Measurements from ENCODE around the gene PITRM1. TPM values are rescaled to one million over a fixed set of nuclear protein-coding genes. Genes with fewer than 3 reads are reported as not detected.

Gene PITRM1
- total and polyA plus RNA-seq, 2 experiments from 2014 or later, result 79.7 to 94.4 TPM

GRCh38 chr10:3196482-3196881 is 23.9 kb upstream of the PITRM1 start:
- Histone ChIP-seq H3K27me3 (replicated peaks; ENCODE audit: insufficient read depth) (peaks cover 9% of the 10 kb centered on the region; the same call in 1 of the 2 replicates), H3K9me3 (ENCODE audit: low read depth) (no peaks in the 10 kb centered on the region), H3F3A (ENCODE audit: insufficient read depth) (peaks cover 7% of the 10 kb centered on the region; the same call in 1 of the 2 replicates), H3K9ac (no peak overlapping the region), H3K4me3 (no peak overlapping the region), H2AFZ (no peak overlapping the region), H4K20me1 (ENCODE audit: insufficient read depth) (no peaks in the 10 kb centered on the region), H3K9me2 (ENCODE audit: insufficient read depth) (no peaks in the 10 kb centered on the region), H3K79me2 (ENCODE audit: insufficient read depth) (no peaks in the 10 kb centered on the region), H3K4me1 (ENCODE audit: insufficient read depth) (peaks cover 13% of the 10 kb centered on the region), H3K36me3 (ENCODE audit: low read depth) (no peaks in the 10 kb centered on the region), H3K27ac (no peak overlapping the region), H3K4me2 (ENCODE audit: unreplicated experiment) (no peak overlapping the region)
- in situ Hi-C loops (cut with MboI), result no loop called here
- TF ChIP-seq EZH2phosphoT487 (IDR thresholded peaks at IDR 0.05; ENCODE audit: insufficient read depth, low read depth) (no peak), EZH2 (IDR thresholded peaks at IDR 0.05; ENCODE audit: insufficient read depth, poor library complexity, severe bottlenecking) (no peak)
- DNase-seq, result no peak
- WGBS, 2 experiments (ENCODE audit: low coverage in 1 of 2, low lambda C conversion rate in 2 of 2, missing lambda C conversion rate in 2 of 2), result 85 to 86% methylated on average over 10 of the region's 10 CpGs

GRCh38 chr10:3195726-3196125 is 23.1 kb upstream of the PITRM1 start:
- TF ChIP-seq EZH2phosphoT487 (IDR thresholded peaks at IDR 0.05; ENCODE audit: insufficient read depth, low read depth) (no peak), EZH2 (IDR thresholded peaks at IDR 0.05; ENCODE audit: insufficient read depth, poor library complexity, severe bottlenecking) (no peak)
- in situ Hi-C loops (cut with MboI), result no loop called here
- H4K20me1 ChIP-seq (ENCODE audit: insufficient read depth), result no peaks in the 10 kb centered on the region
- no peak overlapping the region for H3K9ac ChIP-seq
- H3K27me3 ChIP-seq (replicated peaks; ENCODE audit: insufficient read depth), result peaks cover 9% of the 10 kb centered on the region; the same call in 1 of the 2 replicates
- H3K36me3 ChIP-seq (ENCODE audit: low read depth), result no peaks in the 10 kb centered on the region
- no peak overlapping the region for H3K4me3 ChIP-seq
- no peaks in the 10 kb centered on the region for H3K9me3 ChIP-seq (ENCODE audit: low read depth)
- no peak overlapping the region for H3K4me2 ChIP-seq (ENCODE audit: unreplicated experiment)
- 97 to 99% methylated on average over 9 of the region's 9 CpGs for WGBS, 2 experiments (ENCODE audit: low coverage in 1 of 2, low lambda C conversion rate in 2 of 2, missing lambda C conversion rate in 2 of 2)
- H3K27ac ChIP-seq, result no peak overlapping the region
- H3K4me1 ChIP-seq (ENCODE audit: insufficient read depth), result peaks cover 13% of the 10 kb centered on the region
- H3K79me2 ChIP-seq (ENCODE audit: insufficient read depth), result no peaks in the 10 kb centered on the region
- peaks cover 7% of the 10 kb centered on the region; the same call in 1 of the 2 replicates for H3F3A ChIP-seq (ENCODE audit: insufficient read depth)
- H2AFZ ChIP-seq, result no peak overlapping the region
- H3K9me2 ChIP-seq (ENCODE audit: insufficient read depth), result no peaks in the 10 kb centered on the region
- DNase-seq, result no peak

GRCh38 chr10:3195286-3195685 is 22.7 kb upstream of the PITRM1 start:
- no peak for DNase-seq
- no peak overlapping the region for H3K4me3 ChIP-seq
- H3K27ac ChIP-seq, result no peak overlapping the region
- H3K9ac ChIP-seq, result no peak overlapping the region
- in situ Hi-C loops (cut with MboI), result no loop called here
- peaks cover 13% of the 10 kb centered on the region for H3K4me1 ChIP-seq (ENCODE audit: insufficient read depth)
- no peak for TF ChIP-seq EZH2phosphoT487 (IDR thresholded peaks at IDR 0.05; ENCODE audit: insufficient read depth, low read depth)
- TF ChIP-seq EZH2 (IDR thresholded peaks at IDR 0.05; ENCODE audit: insufficient read depth, poor library complexity, severe bottlenecking), result no peak
- no peaks in the 10 kb centered on the region for H3K9me3 ChIP-seq (ENCODE audit: low read depth)
- peaks cover 7% of the 10 kb centered on the region; the same call in 1 of the 2 replicates for H3F3A ChIP-seq (ENCODE audit: insufficient read depth)
- H3K79me2 ChIP-seq (ENCODE audit: insufficient read depth), result no peaks in the 10 kb centered on the region
- peaks cover 9% of the 10 kb centered on the region; the same call in 1 of the 2 replicates for H3K27me3 ChIP-seq (replicated peaks; ENCODE audit: insufficient read depth)
- H4K20me1 ChIP-seq (ENCODE audit: insufficient read depth), result no peaks in the 10 kb centered on the region
- H3K36me3 ChIP-seq (ENCODE audit: low read depth), result no peaks in the 10 kb centered on the region
- no peak overlapping the region for H2AFZ ChIP-seq
- WGBS, 2 experiments (ENCODE audit: low coverage in 1 of 2, low lambda C conversion rate in 2 of 2, missing lambda C conversion rate in 2 of 2), result 89 to 93% methylated on average over 11 of the region's 11 CpGs
- no peaks in the 10 kb centered on the region for H3K9me2 ChIP-seq (ENCODE audit: insufficient read depth)
- no peak overlapping the region for H3K4me2 ChIP-seq (ENCODE audit: unreplicated experiment)

GRCh38 chr10:3194871-3195270 is 22.3 kb upstream of the PITRM1 start:
- Histone ChIP-seq H3K79me2 (ENCODE audit: insufficient read depth) (no peaks in the 10 kb centered on the region), H4K20me1 (ENCODE audit: insufficient read depth) (no peaks in the 10 kb centered on the region), H2AFZ (no peak overlapping the region), H3F3A (ENCODE audit: insufficient read depth) (peaks cover 7% of the 10 kb centered on the region; the same call in 1 of the 2 replicates), H3K4me2 (ENCODE audit: unreplicated experiment) (no peak overlapping the region), H3K4me3 (no peak overlapping the region), H3K9me2 (ENCODE audit: insufficient read depth) (no peaks in the 10 kb centered on the region), H3K4me1 (ENCODE audit: insufficient read depth) (peaks cover 13% of the 10 kb centered on the region), H3K9ac (no peak overlapping the region), H3K27me3 (replicated peaks; ENCODE audit: insufficient read depth) (peaks cover 7% of the 10 kb centered on the region; the same call in 1 of the 2 replicates), H3K36me3 (ENCODE audit: low read depth) (no peaks in the 10 kb centered on the region), H3K27ac (no peak overlapping the region), H3K9me3 (ENCODE audit: low read depth) (no peaks in the 10 kb centered on the region)
- DNase-seq, result no peak
- 86 to 88% methylated on average over 4 of the region's 4 CpGs for WGBS, 2 experiments (ENCODE audit: low coverage in 1 of 2, low lambda C conversion rate in 2 of 2, missing lambda C conversion rate in 2 of 2)
- TF ChIP-seq EZH2 (IDR thresholded peaks at IDR 0.05; ENCODE audit: insufficient read depth, poor library complexity, severe bottlenecking), result no peak
- no peak for TF ChIP-seq EZH2phosphoT487 (IDR thresholded peaks at IDR 0.05; ENCODE audit: insufficient read depth, low read depth)
- in situ Hi-C loops (cut with MboI), result no loop called here
